ENCODE data around the gene UROC1.
A peak's percentile ranks its signal among the peaks of the same experiment; 100 is the strongest.

UROC1 gene

DNA sequence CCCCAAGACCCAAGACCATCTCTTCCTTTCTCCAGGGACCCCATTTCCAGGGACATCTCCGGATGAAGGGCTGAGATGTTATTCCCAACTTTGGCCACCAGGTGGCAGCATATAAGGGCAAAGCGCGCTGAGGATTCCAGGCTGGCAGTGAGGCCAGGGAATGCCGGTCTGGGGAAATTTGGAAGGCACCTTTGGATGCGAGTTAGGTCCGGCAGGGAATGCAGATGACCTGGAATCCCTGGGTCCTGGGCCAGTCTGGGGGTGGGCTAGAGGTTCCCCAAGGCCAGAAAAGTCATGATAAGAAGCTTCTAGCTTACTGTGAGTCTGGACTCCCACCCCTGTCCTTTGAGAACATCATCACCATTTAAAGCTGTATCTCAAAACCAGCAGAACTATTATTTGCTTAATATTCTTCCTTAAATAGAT lies 4.8 kb upstream of the UROC1 start:
- Histone ChIP-seq H3K4me1 (ENCODE audit: insufficient read depth, low read length, poor library complexity, severe bottlenecking) (peaks cover 52% of the 10 kb centered on the region), H3F3A (ENCODE audit: low read depth) (no peaks in the 10 kb centered on the region), H3K9ac (ENCODE audit: low read depth, low read length, poor library complexity, severe bottlenecking) (no peak overlapping the region), H2AFZ (ENCODE audit: low read length) (no peak overlapping the region), H3K36me3 (ENCODE audit: insufficient read depth, low read length) (no peaks in the 10 kb centered on the region), H4K20me1 (ENCODE audit: insufficient read depth, low read length, poor library complexity, severe bottlenecking) (no peaks in the 10 kb centered on the region), H3K27me3 (ENCODE audit: insufficient read depth, low read length, poor library complexity, severe bottlenecking) (no peaks in the 10 kb centered on the region), H3K9me2 (replicated peaks; ENCODE audit: low read depth, low read length) (no peaks in the 10 kb centered on the region), H3K4me2 (ENCODE audit: low read depth, low read length, poor library complexity, severe bottlenecking) (peak overlapping the region; percentile 68), H3K4me3 (ENCODE audit: low read length, poor library complexity, severe bottlenecking) (no peak overlapping the region), H3K9me3 (ENCODE audit: insufficient read depth, low read depth, low read length) (no peaks in the 10 kb centered on the region), H3K79me2 (ENCODE audit: insufficient read depth, low read length) (no peaks in the 10 kb centered on the region)
- TF ChIP-seq EZH2phosphoT487 (IDR thresholded peaks at IDR 0.05; ENCODE audit: borderline replicate concordance): no peak
- TF ChIP-seq, protein P1, sequence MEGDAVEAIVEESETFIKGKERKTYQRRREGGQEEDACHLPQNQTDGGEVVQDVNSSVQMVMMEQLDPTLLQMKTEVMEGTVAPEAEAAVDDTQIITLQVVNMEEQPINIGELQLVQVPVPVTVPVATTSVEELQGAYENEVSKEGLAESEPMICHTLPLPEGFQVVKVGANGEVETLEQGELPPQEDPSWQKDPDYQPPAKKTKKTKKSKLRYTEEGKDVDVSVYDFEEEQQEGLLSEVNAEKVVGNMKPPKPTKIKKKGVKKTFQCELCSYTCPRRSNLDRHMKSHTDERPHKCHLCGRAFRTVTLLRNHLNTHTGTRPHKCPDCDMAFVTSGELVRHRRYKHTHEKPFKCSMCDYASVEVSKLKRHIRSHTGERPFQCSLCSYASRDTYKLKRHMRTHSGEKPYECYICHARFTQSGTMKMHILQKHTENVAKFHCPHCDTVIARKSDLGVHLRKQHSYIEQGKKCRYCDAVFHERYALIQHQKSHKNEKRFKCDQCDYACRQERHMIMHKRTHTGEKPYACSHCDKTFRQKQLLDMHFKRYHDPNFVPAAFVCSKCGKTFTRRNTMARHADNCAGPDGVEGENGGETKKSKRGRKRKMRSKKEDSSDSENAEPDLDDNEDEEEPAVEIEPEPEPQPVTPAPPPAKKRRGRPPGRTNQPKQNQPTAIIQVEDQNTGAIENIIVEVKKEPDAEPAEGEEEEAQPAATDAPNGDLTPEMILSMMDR (conservative IDR thresholded peaks at IDR 0.05; ENCODE audit: low read length): peak; percentile 98

DNA sequence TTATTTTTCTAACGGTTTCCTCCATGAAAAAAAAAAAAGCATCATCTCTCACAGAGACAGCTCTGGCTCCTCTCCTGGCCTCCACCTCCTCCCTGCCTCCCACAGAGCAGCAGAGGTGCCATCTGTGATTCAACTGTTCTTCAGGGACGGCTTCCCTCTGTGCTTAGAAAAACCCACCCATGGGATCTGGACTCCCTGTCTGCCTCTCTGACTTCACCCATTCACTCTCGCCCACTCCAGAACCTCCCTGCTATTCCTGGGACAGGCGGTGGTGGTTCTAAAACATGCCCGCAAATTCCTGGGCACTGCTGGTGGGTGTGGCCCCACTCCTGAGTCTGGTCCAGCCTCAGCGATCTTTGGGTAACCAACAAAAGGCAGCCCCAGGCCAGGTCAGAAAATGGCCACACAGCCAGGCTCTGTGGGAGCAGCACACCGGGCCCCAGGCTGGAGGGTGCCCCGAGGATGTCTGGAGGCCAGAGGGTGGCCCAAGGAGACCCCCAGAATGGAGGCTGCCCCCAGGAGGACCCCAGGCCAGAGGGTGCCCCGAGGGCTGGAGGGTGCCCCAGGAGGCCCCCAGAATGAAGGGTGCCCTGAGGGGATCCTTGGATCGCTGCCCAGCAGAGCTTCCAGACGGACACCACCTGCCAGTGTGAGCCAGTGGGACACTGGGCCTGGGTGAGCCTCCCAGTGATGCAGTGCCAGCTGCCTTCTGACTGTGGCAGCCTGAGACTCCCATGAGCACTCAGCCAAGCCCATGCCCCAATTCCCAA lies 3.7 kb upstream of the UROC1 start:
- Histone ChIP-seq H3K9me3 (ENCODE audit: insufficient read depth, low read depth, low read length) (no peaks in the 10 kb centered on the region), H3K4me2 (ENCODE audit: low read depth, low read length, poor library complexity, severe bottlenecking) (no peak overlapping the region), H4K20me1 (ENCODE audit: insufficient read depth, low read length, poor library complexity, severe bottlenecking) (no peaks in the 10 kb centered on the region), H3K9ac (ENCODE audit: low read depth, low read length, poor library complexity, severe bottlenecking) (no peak overlapping the region), H3K36me3 (ENCODE audit: insufficient read depth, low read length) (no peaks in the 10 kb centered on the region), H3K27me3 (ENCODE audit: insufficient read depth, low read length, poor library complexity, severe bottlenecking) (no peaks in the 10 kb centered on the region), H3F3A (ENCODE audit: low read depth) (no peaks in the 10 kb centered on the region), H3K9me2 (replicated peaks; ENCODE audit: low read depth, low read length) (no peaks in the 10 kb centered on the region), H3K4me1 (ENCODE audit: insufficient read depth, low read length, poor library complexity, severe bottlenecking) (peaks cover 41% of the 10 kb centered on the region), H3K79me2 (ENCODE audit: insufficient read depth, low read length) (no peaks in the 10 kb centered on the region), H2AFZ (ENCODE audit: low read length) (no peak overlapping the region), H3K4me3 (ENCODE audit: low read length, poor library complexity, severe bottlenecking) (no peak overlapping the region)
- TF ChIP-seq, protein P1 (conservative IDR thresholded peaks at IDR 0.05; ENCODE audit: low read length): no peak
- no peak for TF ChIP-seq EZH2phosphoT487 (IDR thresholded peaks at IDR 0.05; ENCODE audit: borderline replicate concordance)

DNA sequence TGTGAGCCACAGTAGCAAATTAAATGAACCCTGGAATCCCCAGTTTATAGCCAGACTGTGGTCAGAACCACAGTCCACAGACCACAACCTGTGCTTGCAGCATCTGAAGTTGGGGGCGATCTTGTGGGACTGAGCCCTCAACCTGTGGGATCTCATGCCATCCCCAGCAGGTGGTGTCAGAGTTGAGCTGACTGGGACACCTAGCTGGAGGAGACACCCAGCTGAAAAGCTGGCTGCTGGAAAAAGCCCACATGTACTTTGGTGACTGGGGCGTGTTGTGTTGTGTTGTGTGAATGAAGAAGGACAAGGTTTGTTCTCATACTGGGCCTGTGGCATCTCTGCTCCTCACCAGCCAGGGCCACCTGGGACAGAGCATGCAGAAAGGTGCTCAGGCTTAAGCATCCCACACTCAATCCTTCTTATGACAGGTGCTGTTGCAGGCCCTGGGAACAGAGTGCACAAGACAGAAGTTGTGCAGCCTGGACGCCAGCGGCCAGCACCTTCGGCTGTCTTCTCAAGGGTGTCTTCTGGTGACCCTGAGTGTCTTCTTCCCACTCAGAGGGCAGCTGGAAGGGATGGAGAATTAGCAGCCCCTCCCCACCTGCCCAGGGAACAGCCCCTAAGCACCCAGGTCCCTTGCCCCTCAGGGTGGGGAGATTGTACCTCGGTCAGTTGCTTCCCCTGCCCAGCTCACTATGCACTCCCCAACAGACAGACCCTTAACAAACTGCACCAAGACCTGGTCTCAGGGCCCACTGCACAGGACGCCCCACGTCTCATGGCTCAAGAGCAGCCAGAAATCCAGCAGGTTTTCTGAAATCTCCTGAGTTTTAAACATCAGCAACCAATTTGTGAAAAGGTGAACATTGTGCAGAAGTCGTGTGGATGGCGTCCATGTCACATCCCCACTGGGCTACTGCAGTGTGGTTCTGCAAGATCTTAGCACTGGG lies 2.2 kb upstream of the UROC1 start:
- Histone ChIP-seq H3K27me3 (ENCODE audit: insufficient read depth, low read length, poor library complexity, severe bottlenecking) (no peaks in the 10 kb centered on the region), H3K4me3 (ENCODE audit: low read length, poor library complexity, severe bottlenecking) (no peak overlapping the region), H3K9ac (ENCODE audit: low read depth, low read length, poor library complexity, severe bottlenecking) (no peak overlapping the region), H4K20me1 (ENCODE audit: insufficient read depth, low read length, poor library complexity, severe bottlenecking) (no peaks in the 10 kb centered on the region), H3K79me2 (ENCODE audit: insufficient read depth, low read length) (no peaks in the 10 kb centered on the region), H3K9me2 (replicated peaks; ENCODE audit: low read depth, low read length) (no peaks in the 10 kb centered on the region), H3K4me1 (ENCODE audit: insufficient read depth, low read length, poor library complexity, severe bottlenecking) (peaks cover 28% of the 10 kb centered on the region), H3K4me2 (ENCODE audit: low read depth, low read length, poor library complexity, severe bottlenecking) (peak overlapping the region; percentile 50), H3K36me3 (ENCODE audit: insufficient read depth, low read length) (no peaks in the 10 kb centered on the region), H2AFZ (ENCODE audit: low read length) (no peak overlapping the region), H3K9me3 (ENCODE audit: insufficient read depth, low read depth, low read length) (no peaks in the 10 kb centered on the region), H3F3A (ENCODE audit: low read depth) (no peaks in the 10 kb centered on the region)
- TF ChIP-seq, protein P1 (conservative IDR thresholded peaks at IDR 0.05; ENCODE audit: low read length): peak; percentile 59
- no peak for TF ChIP-seq EZH2phosphoT487 (IDR thresholded peaks at IDR 0.05; ENCODE audit: borderline replicate concordance)

All from Loucy (cell line).